CD4-positive, alpha-beta T cell treated with Interleukin-4 for 1 hour (primary cell): ENCODE data around the gene CFAP45.

Experiments used
- DNase-seq, 2 donors: peaks; one replicate each; pipeline ENCODE4 v3.0.0-alpha.2; 2020 to 2022

The CFAP45 gene

DNA sequence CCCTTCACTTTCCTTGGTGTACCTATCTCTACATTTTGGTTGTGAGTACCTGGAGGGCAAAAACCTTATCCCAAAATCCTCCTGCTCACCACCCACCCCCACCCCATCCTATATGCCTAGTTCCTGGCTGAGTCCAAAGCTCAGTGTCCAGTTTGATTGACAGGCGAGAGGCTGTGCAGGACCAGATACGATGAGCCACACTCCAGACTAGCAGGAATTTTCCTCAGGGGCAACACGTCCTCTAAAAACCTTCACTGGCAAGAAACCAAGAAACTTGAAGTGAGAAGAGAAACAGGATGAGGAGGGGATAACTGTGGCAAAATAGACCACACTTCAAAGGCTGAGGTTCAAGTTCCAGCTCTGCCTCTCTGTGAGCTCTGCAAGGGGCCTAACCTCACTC, 74.4 kb downstream of the CFAP45 start:
- no peak for DNase-seq

- DNase-seq = no peak
These were observed 76.6 kb downstream of the CFAP45 start for GRCh38 chr1:159823406-159823805.
